ENCODE measurements around the gene FCAR. TPM values are rescaled to one million over a fixed set of nuclear protein-coding genes. Genes with fewer than 3 reads are reported as not detected.

FCAR gene
- total RNA-seq, 1 donor from 2014 or later, result not detected

Other genes starting within 250 kb of the FCAR start
- gene LILRB1, start 243.8 kb upstream of the FCAR start, total RNA-seq, result not detected in 2 replicates
- not detected in 2 replicates for gene LILRB4, start 211.2 kb upstream of the FCAR start, total RNA-seq
- not detected in 2 replicates for gene KIR3DL3, start 149.8 kb upstream of the FCAR start, total RNA-seq
- gene KIR2DL3, start 135.7 kb upstream of the FCAR start, total RNA-seq, result not detected in 2 replicates
- not detected in 2 replicates for gene KIR2DL1, start 104.4 kb upstream of the FCAR start, total RNA-seq
- not detected in 2 replicates for gene KIR2DL4, start 70.6 kb upstream of the FCAR start, total RNA-seq
- gene KIR3DL1, start 57.8 kb upstream of the FCAR start, total RNA-seq, result not detected in 2 replicates
- not detected in 2 replicates for gene KIR2DS4, start 41.6 kb upstream of the FCAR start, total RNA-seq
- not detected in 2 replicates for gene KIR3DL2, start 23.8 kb upstream of the FCAR start, total RNA-seq
- not detected in 2 replicates for gene NCR1, start 31.9 kb downstream of the FCAR start, total RNA-seq
- gene NLRP7, start 73.3 kb downstream of the FCAR start, total RNA-seq, result not detected in 2 replicates
- gene NLRP2, start 92.1 kb downstream of the FCAR start, total RNA-seq, result 13.6 and 16.9 TPM in 2 replicates
- 0.32 TPM in 1 of 2 replicates, not detected in the other for gene GP6, start 164.0 kb downstream of the FCAR start, total RNA-seq
- gene RDH13, start 188.9 kb downstream of the FCAR start, total RNA-seq, result 13.0 and 15.1 TPM in 2 replicates
- 4.5 and 7.0 TPM in 2 replicates for gene EPS8L1, start 201.6 kb downstream of the FCAR start, total RNA-seq
- 123 and 135 TPM in 2 replicates for gene PPP1R12C, start 243.4 kb downstream of the FCAR start, total RNA-seq